ENCODE data around the gene MEIOSIN.
"Not testable (repeated sequence)": the region's sequence is repeated elsewhere in the genome, so short reads cannot be mapped to it uniquely, and the experiment has no call there.

MEIOSIN gene

DNA sequence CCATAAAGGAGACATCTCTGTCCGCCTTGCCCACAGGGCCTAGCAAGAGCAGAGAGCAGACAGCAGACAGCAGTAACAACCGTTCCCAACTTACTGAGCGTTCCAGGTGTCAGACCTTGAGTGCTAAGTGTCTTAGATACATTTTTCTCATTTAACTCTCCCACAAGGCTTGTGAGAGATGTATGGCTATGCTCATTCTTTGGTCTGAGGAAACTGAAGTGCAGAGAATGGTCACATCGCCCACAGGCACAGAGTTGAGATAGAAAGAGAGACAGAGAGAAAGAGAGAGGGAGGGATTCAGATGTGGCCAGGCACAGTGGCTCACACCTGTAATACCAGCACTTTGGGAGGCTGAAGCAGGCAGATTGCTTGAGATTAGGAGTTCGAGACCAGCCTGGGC is 14.3 kb downstream of the MEIOSIN start:
- H3K4me3 ChIP-seq (ENCODE audit: low read length): no peak overlapping the region
- TF ChIP-seq CTCF (IDR thresholded peaks at IDR 0.05; ENCODE audit: insufficient read depth, low read depth, low read length, missing control alignments): no peak
- DNase-seq (ENCODE audit: low read depth): no peak

GRCh38 chr19:45751483-45751882 is 18.2 kb downstream of the MEIOSIN start:
- not testable (repeated sequence) for DNase-seq (ENCODE audit: low read depth); H3K4me3 ChIP-seq (ENCODE audit: low read length)

- peak; percentile 99 for DNase-seq (ENCODE audit: low read depth)
- H3K4me3 ChIP-seq (ENCODE audit: low read length): no peak overlapping the region
- no peak for TF ChIP-seq CTCF (IDR thresholded peaks at IDR 0.05; ENCODE audit: insufficient read depth, low read depth, low read length, missing control alignments)
Measured at GRCh38 chr19:45752639-45753038, 19.4 kb downstream of the MEIOSIN start.

GRCh38 chr19:45753548-45753947 is 20.3 kb downstream of the MEIOSIN start:
- no peak overlapping the region for H3K4me3 ChIP-seq (ENCODE audit: low read length)
- DNase-seq (ENCODE audit: low read depth): no peak
- TF ChIP-seq CTCF (IDR thresholded peaks at IDR 0.05; ENCODE audit: insufficient read depth, low read depth, low read length, missing control alignments): no peak

DNA sequence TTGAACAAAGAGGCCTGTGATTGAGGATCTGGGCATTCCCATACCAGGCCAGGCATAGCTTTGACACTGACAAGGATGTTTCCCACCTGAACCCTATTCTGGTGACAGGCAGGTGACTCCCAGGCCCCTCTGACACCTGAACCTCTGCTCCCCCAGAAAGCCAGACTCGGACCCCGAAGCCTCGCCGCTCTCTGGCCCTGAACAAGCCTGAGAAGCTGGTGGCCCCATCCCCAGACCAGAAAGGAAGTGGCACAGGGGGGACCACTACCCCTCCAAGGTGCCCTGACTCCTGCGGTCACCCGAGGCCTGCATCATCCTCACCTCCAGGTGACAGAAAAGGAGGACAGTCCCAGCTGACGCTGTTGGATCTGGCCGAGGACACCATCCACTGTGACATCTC is 21.1 kb downstream of the MEIOSIN start:
- no peak overlapping the region for H3K4me3 ChIP-seq (ENCODE audit: low read length)
- no peak for DNase-seq (ENCODE audit: low read depth)
- no peak for TF ChIP-seq CTCF (IDR thresholded peaks at IDR 0.05; ENCODE audit: insufficient read depth, low read depth, low read length, missing control alignments)

GRCh38 chr19:45757695-45758094 is 24.5 kb downstream of the MEIOSIN start:
- no peak overlapping the region for H3K4me3 ChIP-seq (ENCODE audit: low read length)
- DNase-seq (ENCODE audit: low read depth): peak; percentile 43
- TF ChIP-seq CTCF (IDR thresholded peaks at IDR 0.05; ENCODE audit: insufficient read depth, low read depth, low read length, missing control alignments): no peak

- no peak for TF ChIP-seq CTCF (IDR thresholded peaks at IDR 0.05; ENCODE audit: insufficient read depth, low read depth, low read length, missing control alignments)
- no peak for DNase-seq (ENCODE audit: low read depth)
- H3K4me3 ChIP-seq (ENCODE audit: low read length): no peak overlapping the region
Measured at GRCh38 chr19:45758921-45759320, 25.7 kb downstream of the MEIOSIN start.

GRCh38 chr19:45761714-45762113 is 28.5 kb downstream of the MEIOSIN start:
- H3K4me3 ChIP-seq (ENCODE audit: low read length): no peak overlapping the region
- no peak for DNase-seq (ENCODE audit: low read depth)
- no peak for TF ChIP-seq CTCF (IDR thresholded peaks at IDR 0.05; ENCODE audit: insufficient read depth, low read depth, low read length, missing control alignments)

Data from epithelial cell of esophagus (primary cell).